Heart right ventricle (tissue), 16 donors: Measurements from ENCODE around the gene SNX20. TPM values are rescaled to one million over a fixed set of nuclear protein-coding genes. Genes with fewer than 3 reads are reported as not detected.

Experiments
- ATAC-seq, 8 donors: fragments of 200-7000 bp; cut with Tn5 transposase; one replicate each; pipeline ENCODE4 v1.9.1; 2020; ENCODE audit warnings: mild to moderate bottlenecking in 8 of 8, moderate library complexity in 8 of 8, moderate number of reproducible peaks in 1 of 8
- DNase-seq, 2 donors: peaks; one replicate each; pipeline ENCODE4 v3.0.0-alpha.2; 2020
- H3K27ac ChIP-seq, 10 donors: fragments of 200-600 bp; sonication (generic) in 2 of 10; one replicate each; pipeline versions ENCODE4 v1.5.0 to v1.8.0; 2020 to 2022; ENCODE audit warnings: mild to moderate bottlenecking in 3 of 10
- H3K27me3 ChIP-seq, 7 donors: fragments of 200-600 bp; one replicate each; pipeline ENCODE4 v1.8.0; 2021 to 2022; ENCODE audit warnings: mild to moderate bottlenecking in 2 of 7
- H3K36me3 ChIP-seq, 9 donors: fragments of 200-600 bp; sonication (generic) in 1 of 9; one replicate each; pipeline versions ENCODE4 v1.5.0 to v1.8.0; 2020 to 2022; ENCODE audit warnings: mild to moderate bottlenecking in 2 of 9
- H3K4me1 ChIP-seq, 9 donors: fragments of 200-600 bp; sonication (generic) in 1 of 9; one replicate each; pipeline versions ENCODE4 v1.5.0 to v1.8.0; 2020 to 2022; ENCODE audit warnings: mild to moderate bottlenecking in 4 of 9
- H3K4me3 ChIP-seq, 10 donors: fragments of 200-600 bp; sonication (generic) in 2 of 10; one replicate each; pipeline versions ENCODE4 v1.5.0 to v1.8.0; 2020 to 2022; ENCODE audit warnings: mild to moderate bottlenecking in 7 of 10, moderate library complexity in 2 of 10
- H3K9me3 ChIP-seq, 11 donors: fragments of 200-600 bp in 10 of 11; sonication (generic) in 2 of 11; one replicate each; pipeline versions ENCODE4 v1.5.0 to v1.8.0; 2013 to 2022; ENCODE audit warnings: mild to moderate bottlenecking in 2 of 11, control low read depth in 1 of 11, moderate library complexity in 1 of 11
- CTCF ChIP-seq, 9 donors: fragments of 200-600 bp; sonication (generic) in 2 of 9; IDR thresholded peaks; one replicate each; pipeline versions ENCODE4 v1.5.0 to v1.8.0; 2021 to 2022; ENCODE audit warnings: antibody characterized with exemption in 9 of 9, mild to moderate bottlenecking in 5 of 9, moderate library complexity in 1 of 9
- WGBS, 2 donors: extraction: QIAGEN DNeasy Blood & Tissue Kit; methylation state at CpG; one replicate each; pipeline ENCODE4 v1.1.7; 2013; ENCODE audit warnings: inconsistent platforms in 1 of 2; 5-methylcytosine and 5-hydroxymethylcytosine counted together
- intact Hi-C, 10 donors: fragments of 100-400 bp; cut with DNase I; formaldehyde crosslinking; loops; one replicate each; pipeline versions ENCODE4 v1.11.1 to v1.14.2; 2022
- polyA plus RNA-seq, 2 donors: library from polyadenylated mRNA; stranded (reverse); fragments of 200-250 nt; gene quantifications; one replicate each; pipeline ENCODE4 v1.2.3, GENCODE V29; 2013
- total RNA-seq, 10 donors: library from RNA; stranded (reverse); fragmentation: NEBNext Ultra II Directional in 3 of 10; extraction: Animal tissue kit (Norgen Biotek cat#: 25700) in 3 of 10; gene quantifications; one replicate each; pipeline versions ENCODE4 v1.2.1 to v1.2.4, GENCODE V29; 2021 to 2023
- donor health status: Arrhythmogenic right ventricular cardiomyopathy.
- donor health status: ischemic (EF 13 %, LVEDD 7.1; RV severe dilation, severe dysfunction).
- donor health status: healthy with polysubstance abuse.
- donor health status: DM: no; HTN: yes; CAD: no.
- donor health status: DM: no; HTN: no; CAD: no.
- donor health status: ischemic (EF 25% LVEDD 6.9; RV normal size, moderate dysfunction).
- donor health status: ischemic (EF 25% LVEDD 5.7; RV mildly dilated, moderate dysfunction).
- donor health status: healthy.
- donor health status: DM: yes; HTN: yes; CAD: no.
- donor health status: Ischemic cardiomyopathy.
- donor health status: ischemic (EF 35%, LVEDD 5.7; RV mildly dilated, moderate dysfunction).
- donor health status: nonischemic (EF 11% LVEDD 7.7; RV severe dilation, severe dysfunction).
- donor health status: DM: yes; HTN: yes; CAD: no.
- donor health status: PGD.
- donor health status: ischemic (EF 29% LVEDD 5.4; RV normal size, mild dysfunction).
- donor health status: nonischemic (EF 23%, LVEDD 6.1; RV moderate dilation, normal function).

Gene SNX20
- total and polyA plus RNA-seq, 12 donors: 0.08 to 7.1 (median 0.63) TPM

GRCh38 chr16:50640391-50640790 is 40.7 kb downstream of the SNX20 start:
- peaks cover 0 to 21% (median 6%) of the 10 kb centered on the region in 7 donors for H3K27me3 ChIP-seq
- H3K36me3 ChIP-seq: no peaks in the 10 kb centered on the region
- WGBS, 2 donors: 94 to 98% methylated on average over 1 of the region's 1 CpG
- no peak overlapping the region for H3K4me3 ChIP-seq
- no peak for ATAC-seq
- intact Hi-C loops: loop anchor here in 2 of 10 donors (10.0 kb wide), 2 partner anchors 96 to 266 kb away; partner anchors contain the start of gene NKD1 (in 1 of the 2)
- DNase-seq: no peak
- H3K9me3 ChIP-seq: no peaks in the 10 kb centered on the region
- no peak overlapping the region for H3K27ac ChIP-seq
- H3K4me1 ChIP-seq: no peaks in the 10 kb centered on the region
- TF ChIP-seq CTCF (IDR thresholded peaks at IDR 0.05): no peak

GRCh38 chr16:50638816-50639670 is 42.1 kb downstream of the SNX20 start:
- Histone ChIP-seq H3K4me1 (no peaks in the 10 kb centered on the region), H3K27me3 (peaks cover 0 to 17% (median 6%) of the 10 kb centered on the region in 7 donors), H3K4me3 (no peak overlapping the region), H3K36me3 (no peaks in the 10 kb centered on the region), H3K27ac (no peak overlapping the region), H3K9me3 (no peaks in the 10 kb centered on the region)
- TF ChIP-seq CTCF (IDR thresholded peaks at IDR 0.05): no peak
- DNase-seq: no peak
- WGBS, 2 donors: 82% methylated on average over 8 of the region's 8 CpGs
- intact Hi-C loops: no loop called here
- no peak for ATAC-seq

- H3K4me3 ChIP-seq: no peak overlapping the region
- TF ChIP-seq CTCF (IDR thresholded peaks at IDR 0.05): no peak
- H3K36me3 ChIP-seq: no peaks in the 10 kb centered on the region
- intact Hi-C loops: no loop called here
- DNase-seq: no peak
- no peak overlapping the region for H3K27ac ChIP-seq
- no peak for ATAC-seq
- WGBS, 2 donors: 80 to 81% methylated on average over 13 of the region's 13 CpGs
- H3K9me3 ChIP-seq: no peaks in the 10 kb centered on the region
- peaks cover 0 to 17% (median 5%) of the 10 kb centered on the region in 7 donors for H3K27me3 ChIP-seq
- H3K4me1 ChIP-seq: no peaks in the 10 kb centered on the region
Measured at GRCh38 chr16:50637716-50638602, 43.2 kb downstream of the SNX20 start.

- no peak overlapping the region for H3K27ac ChIP-seq
- WGBS, 2 donors: 86 to 87% methylated on average over 10 of the region's 10 CpGs
- no peak overlapping the region for H3K4me3 ChIP-seq
- DNase-seq: no peak
- peaks cover 0 to 9% (median 2%) of the 10 kb centered on the region in 7 donors for H3K27me3 ChIP-seq
- no peaks in the 10 kb centered on the region for H3K4me1 ChIP-seq
- intact Hi-C loops: no loop called here
- no peaks in the 10 kb centered on the region for H3K36me3 ChIP-seq
- TF ChIP-seq CTCF (IDR thresholded peaks at IDR 0.05): no peak
- ATAC-seq: no peak
- no peaks in the 10 kb centered on the region for H3K9me3 ChIP-seq
Measured at GRCh38 chr16:50636753-50637374, 44.2 kb downstream of the SNX20 start.
